HepG2 (cell line): ENCODE results near the gene MAP3K3.

Source experiments
- CHD2 ChIP-seq: IDR thresholded peaks from 2 replicates; pipeline ENCODE4 v1.6.1; 2011; ENCODE audit warnings: low read depth, low read length, improper control_type of control experiment
- ELK4 ChIP-seq: sonication (generic); formaldehyde crosslinking; IDR thresholded peaks from 2 replicates; pipeline ENCODE4 v1.9.0; 2021; ENCODE audit warnings: missing genetic modification reagents, borderline replicate concordance
- ETS1 ChIP-seq: sonication (generic); formaldehyde crosslinking; IDR thresholded peaks from 2 replicates; pipeline ENCODE4 v1.4.0; 2020; ENCODE audit warnings: missing genetic modification reagents
- IKZF1 ChIP-seq: fragments of 450-650 bp; IDR thresholded peaks from 2 replicates; pipeline ENCODE4 v1.7.1; 2016
- MXI1 ChIP-seq: IDR thresholded peaks from 3 replicates; pipeline ENCODE4 v1.6.1; 2012; ENCODE audit warnings: low read depth, low read length, inconsistent platforms, borderline replicate concordance
- NFE2L1 ChIP-seq: sonication (generic); formaldehyde crosslinking; IDR thresholded peaks from 2 replicates; pipeline ENCODE4 v1.4.0; 2020; ENCODE audit warnings: missing genetic modification reagents, mild to moderate bottlenecking, borderline replicate concordance

- TF ChIP-seq NFE2L1 (CRISPR knock-in tag) (no peak), CHD2 (no peak), IKZF1 (no peak), MXI1 (no peak), ELK4 (CRISPR knock-in tag) (no peak), ETS1 (CRISPR knock-in tag) (no peak)
Observed at GRCh38 chr17:63634163-63634562, 11.9 kb downstream of the MAP3K3 start.
